Osteoblast (primary cell): ENCODE results near the gene SRCIN1. TPM values are rescaled to one million over a fixed set of nuclear protein-coding genes. Genes with fewer than 3 reads are reported as not detected.

Source experiments
- DNase-seq: peaks from one replicate; pipeline ENCODE4 v3.0.0; 2011; ENCODE audit warnings: low spot score, mixed read lengths; ENCODE audit not compliant: insufficient read length; ENCODE audit errors: missing footprints
- H2AFZ ChIP-seq: 2 replicates; pipeline ENCODE4 v1.6.0; 2011; ENCODE audit warnings: mild to moderate bottlenecking, low read length
- H3K27ac ChIP-seq: 2 replicates; pipeline ENCODE4 v1.5.1; 2011; ENCODE audit warnings: mild to moderate bottlenecking, low read depth, low read length, moderate library complexity
- H3K27me3 ChIP-seq: 2 replicates; pipeline ENCODE4 v1.6.0; 2012; ENCODE audit warnings: mild to moderate bottlenecking, control low read depth, inconsistent platforms, low read length, moderate library complexity; ENCODE audit not compliant: insufficient read depth
- H3K36me3 ChIP-seq: 2 replicates; pipeline ENCODE4 v1.5.1; 2011; ENCODE audit warnings: mild to moderate bottlenecking, low read length, control low read depth, moderate library complexity; ENCODE audit not compliant: insufficient read depth
- H3K4me1 ChIP-seq: 2 replicates; pipeline ENCODE4 v1.5.1; 2011; ENCODE audit warnings: mild to moderate bottlenecking, low read length, control low read depth, moderate library complexity; ENCODE audit not compliant: insufficient read depth
- H3K4me2 ChIP-seq: 2 replicates; pipeline ENCODE4 v1.6.0; 2011; ENCODE audit warnings: mild to moderate bottlenecking, low read length; ENCODE audit not compliant: insufficient read depth
- H3K4me3 ChIP-seq: fragments of 200-600 bp; sonication (generic); 3 replicates; pipeline ENCODE4 v1.5.1; 2012; ENCODE audit warnings: mild to moderate bottlenecking, low read length, inconsistent platforms; ENCODE audit not compliant: insufficient read depth
- H3K79me2 ChIP-seq: 2 replicates; pipeline ENCODE4 v1.6.0; 2012; ENCODE audit warnings: mild to moderate bottlenecking, low read length, control low read depth, inconsistent platforms; ENCODE audit not compliant: insufficient read depth
- H3K9me3 ChIP-seq: 2 replicates; pipeline ENCODE4 v1.5.1; 2011; ENCODE audit warnings: low read depth, low read length, control low read depth
- H4K20me1 ChIP-seq: 2 replicates; pipeline ENCODE4 v1.6.0; 2012; ENCODE audit warnings: mild to moderate bottlenecking, low read length, control low read depth; ENCODE audit not compliant: insufficient read depth
- total RNA-seq: library from RNA; depleted of rRNA; stranded (reverse); fragments of >200 nt; gene quantifications from 2 replicates; pipeline ENCODE4 v1.2.3, GENCODE V29; 2012
- TF ChIP-seq, protein P1 (sequence below): IDR thresholded peaks from 2 replicates; pipeline ENCODE4 v1.5.1; 2011; ENCODE audit warnings: mild to moderate bottlenecking, low read depth, low read length, moderate library complexity; ENCODE audit errors: extremely low read depth

SRCIN1 gene
- total RNA-seq, 1 donor, result not detected

DNA sequence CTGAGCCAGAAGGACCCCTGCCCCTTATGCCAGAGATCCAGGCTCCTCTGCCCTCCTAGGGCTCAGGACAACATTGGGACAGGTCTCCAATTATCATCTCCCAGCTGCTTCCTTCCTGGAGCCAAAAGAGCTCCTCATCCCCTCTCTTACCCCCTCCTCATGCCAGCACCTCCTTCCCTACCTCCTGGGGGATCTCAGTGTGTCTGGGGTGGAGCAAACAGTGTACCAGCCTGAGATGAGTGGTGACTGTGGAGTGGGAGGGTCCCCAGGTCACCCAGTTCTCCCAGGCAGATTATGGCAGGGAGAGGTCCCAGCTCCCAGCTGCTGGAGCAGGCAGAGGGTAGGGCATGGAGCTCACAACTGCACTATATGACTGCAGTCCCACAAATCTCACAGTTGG lies 23.7 kb downstream of the SRCIN1 start:
- no peak for DNase-seq
- H3K79me2 ChIP-seq, result no peaks in the 10 kb centered on the region
- peaks cover 6% of the 10 kb centered on the region for H3K4me1 ChIP-seq
- H3K4me3 ChIP-seq, result no peak overlapping the region
- H3K9me3 ChIP-seq, result no peaks in the 10 kb centered on the region
- TF ChIP-seq, protein P1, sequence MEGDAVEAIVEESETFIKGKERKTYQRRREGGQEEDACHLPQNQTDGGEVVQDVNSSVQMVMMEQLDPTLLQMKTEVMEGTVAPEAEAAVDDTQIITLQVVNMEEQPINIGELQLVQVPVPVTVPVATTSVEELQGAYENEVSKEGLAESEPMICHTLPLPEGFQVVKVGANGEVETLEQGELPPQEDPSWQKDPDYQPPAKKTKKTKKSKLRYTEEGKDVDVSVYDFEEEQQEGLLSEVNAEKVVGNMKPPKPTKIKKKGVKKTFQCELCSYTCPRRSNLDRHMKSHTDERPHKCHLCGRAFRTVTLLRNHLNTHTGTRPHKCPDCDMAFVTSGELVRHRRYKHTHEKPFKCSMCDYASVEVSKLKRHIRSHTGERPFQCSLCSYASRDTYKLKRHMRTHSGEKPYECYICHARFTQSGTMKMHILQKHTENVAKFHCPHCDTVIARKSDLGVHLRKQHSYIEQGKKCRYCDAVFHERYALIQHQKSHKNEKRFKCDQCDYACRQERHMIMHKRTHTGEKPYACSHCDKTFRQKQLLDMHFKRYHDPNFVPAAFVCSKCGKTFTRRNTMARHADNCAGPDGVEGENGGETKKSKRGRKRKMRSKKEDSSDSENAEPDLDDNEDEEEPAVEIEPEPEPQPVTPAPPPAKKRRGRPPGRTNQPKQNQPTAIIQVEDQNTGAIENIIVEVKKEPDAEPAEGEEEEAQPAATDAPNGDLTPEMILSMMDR, result no peak
- H4K20me1 ChIP-seq, result peaks cover 3% of the 10 kb centered on the region
- no peaks in the 10 kb centered on the region for H3K36me3 ChIP-seq
- H3K4me2 ChIP-seq, result no peak overlapping the region
- H2AFZ ChIP-seq, result no peak overlapping the region
- H3K27ac ChIP-seq, result no peak overlapping the region
- peaks cover 45% of the 10 kb centered on the region for H3K27me3 ChIP-seq

DNA sequence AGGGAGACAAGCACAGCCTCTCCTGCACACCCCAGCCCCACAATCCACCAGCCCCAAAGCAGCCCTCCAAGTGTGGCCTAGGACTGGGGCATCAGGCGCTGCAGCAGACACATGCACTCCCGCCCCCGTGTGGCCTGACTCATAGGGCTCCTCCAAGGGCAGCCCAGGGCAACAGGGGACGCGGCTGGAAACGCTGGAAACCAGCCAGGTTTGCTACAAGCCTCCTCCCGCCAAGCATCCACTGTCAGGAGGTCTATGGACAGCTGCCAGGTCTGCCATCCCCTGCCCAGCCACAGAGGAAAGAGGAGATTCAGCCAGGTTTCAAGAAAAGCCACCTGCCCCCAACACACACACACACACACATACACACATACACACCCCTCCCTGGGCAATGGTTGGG lies 25.8 kb downstream of the SRCIN1 start:
- no peak overlapping the region for H3K4me3 ChIP-seq
- H3K27ac ChIP-seq, result no peak overlapping the region
- H2AFZ ChIP-seq, result no peak overlapping the region
- H3K4me1 ChIP-seq, result peaks cover 6% of the 10 kb centered on the region
- peaks cover 52% of the 10 kb centered on the region for H3K27me3 ChIP-seq
- H3K36me3 ChIP-seq, result no peaks in the 10 kb centered on the region
- DNase-seq, result peak; percentile 98
- H3K4me2 ChIP-seq, result no peak overlapping the region
- H3K79me2 ChIP-seq, result no peaks in the 10 kb centered on the region
- H4K20me1 ChIP-seq, result peaks cover 3% of the 10 kb centered on the region
- TF ChIP-seq, protein P1, result no peak
- H3K9me3 ChIP-seq, result no peaks in the 10 kb centered on the region

DNA sequence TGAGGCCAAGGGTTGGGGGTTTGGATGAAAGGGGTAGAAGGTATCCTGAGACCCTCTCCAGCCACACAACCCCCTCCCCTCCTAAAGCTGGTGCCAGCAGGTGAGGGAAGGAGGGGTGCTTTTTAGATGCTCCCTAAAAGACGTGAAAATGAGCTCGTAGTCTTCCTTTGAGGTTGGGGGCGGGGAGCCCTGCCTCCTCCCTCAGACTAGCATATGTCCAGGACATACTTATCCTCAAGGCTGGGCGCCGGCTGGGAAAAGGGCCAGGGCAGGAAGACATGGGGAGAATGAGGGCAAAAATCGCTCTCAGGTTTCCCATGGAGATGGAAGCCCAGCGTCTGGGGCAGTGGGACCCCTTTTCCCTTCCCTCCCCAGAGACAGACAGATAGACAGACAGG lies 26.7 kb downstream of the SRCIN1 start:
- Histone ChIP-seq H4K20me1 (peaks cover 3% of the 10 kb centered on the region), H3K4me2 (no peak overlapping the region), H3K27ac (no peak overlapping the region), H3K4me3 (no peak overlapping the region), H3K9me3 (no peaks in the 10 kb centered on the region), H2AFZ (no peak overlapping the region), H3K79me2 (no peaks in the 10 kb centered on the region), H3K4me1 (peaks cover 6% of the 10 kb centered on the region), H3K36me3 (no peaks in the 10 kb centered on the region), H3K27me3 (peaks cover 56% of the 10 kb centered on the region)
- TF ChIP-seq, protein P1, result no peak
- DNase-seq, result no peak

DNA sequence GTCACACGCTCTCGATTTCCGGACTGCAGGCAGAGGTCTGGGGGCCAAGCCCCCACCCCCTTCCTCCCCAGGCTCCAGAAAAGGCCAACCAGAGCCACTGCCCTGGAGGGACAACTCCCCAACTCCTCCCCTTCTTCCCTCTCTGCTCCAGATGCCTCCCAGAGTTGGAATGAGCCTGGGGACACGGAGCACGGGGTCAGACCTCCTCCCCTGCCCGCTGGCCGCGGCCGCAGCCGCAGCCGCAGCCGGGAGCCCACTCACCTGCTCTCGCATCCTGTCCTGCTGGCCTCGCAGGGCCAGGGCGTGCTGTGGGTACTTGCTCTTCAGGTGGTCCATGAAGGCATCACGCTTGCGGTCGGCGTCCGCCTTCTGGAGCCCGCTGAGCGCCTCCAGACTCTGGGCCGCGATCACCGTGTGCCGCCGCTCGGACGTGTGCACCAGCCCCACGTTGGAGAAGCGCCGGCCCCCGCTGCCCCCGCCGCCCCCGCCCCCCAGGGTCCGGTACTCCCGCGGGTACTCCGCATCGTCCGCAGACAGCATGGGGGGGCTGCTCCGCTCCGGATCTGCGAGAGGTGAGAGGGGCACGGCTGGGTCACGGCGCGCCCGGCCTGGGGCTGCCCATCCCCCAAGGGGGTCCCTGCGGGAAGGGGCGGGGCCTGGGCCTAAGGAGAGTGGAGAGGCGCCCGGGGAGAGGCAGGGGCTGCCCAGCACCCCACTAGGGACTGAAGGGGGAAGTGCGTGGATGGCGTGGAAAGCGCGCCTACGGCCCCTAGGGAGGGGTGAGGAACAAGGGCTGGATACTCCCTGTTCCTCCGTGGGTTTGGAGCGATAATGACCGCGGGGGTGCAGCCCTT lies 27.3 kb downstream of the SRCIN1 start:
- H3K27me3 ChIP-seq, result peaks cover 62% of the 10 kb centered on the region

More for the DNA sequence above, 27.3 kb downstream of the SRCIN1 start:
- Histone ChIP-seq H3K9me3 (no peaks in the 10 kb centered on the region), H3K27ac (no peak overlapping the region), H3K4me3 (no peak overlapping the region), H3K4me2 (no peak overlapping the region), H3K36me3 (no peaks in the 10 kb centered on the region), H3K79me2 (no peaks in the 10 kb centered on the region), H4K20me1 (peaks cover 4% of the 10 kb centered on the region), H3K4me1 (peaks cover 6% of the 10 kb centered on the region), H2AFZ (no peak overlapping the region)
- DNase-seq, result no peak
- TF ChIP-seq, protein P1, result no peak
